Gastroesophageal sphincter (tissue), 4 donors: Measurements from ENCODE around the gene OXSR1. TPM values are rescaled to one million over a fixed set of nuclear protein-coding genes. Genes with fewer than 3 reads are reported as not detected.
A peak's percentile ranks its signal among the peaks of the same experiment; 100 is the strongest.

Experiments
- ATAC-seq: fragments of 150-250 bp; one replicate; pipeline ENCODE4 v1.9.1; 2016; ENCODE audit warnings: mild to moderate bottlenecking, moderate library complexity
- H3K27ac ChIP-seq, 4 donors: fragments of 200-600 bp; sonication (generic) in 3 of 4; 1 replicate in 3 of 4; 2 replicates in 1 of 4; pipeline ENCODE4 v1.5.1; 2016 to 2019
- H3K27me3 ChIP-seq: fragments of 200-600 bp; sonication (generic); one replicate; pipeline ENCODE4 v1.5.1; 2019
- H3K36me3 ChIP-seq, 2 donors: fragments of 200-600 bp; sonication (generic); one replicate each; pipeline ENCODE4 v1.5.1; 2019; ENCODE audit warnings: control low read depth in 1 of 2
- H3K4me1 ChIP-seq, 3 donors: fragments of 200-600 bp; sonication (generic); 1 replicate in 2 of 3; 2 replicates in 1 of 3; pipeline ENCODE4 v1.5.1; 2016 to 2019; ENCODE audit warnings: control low read depth in 2 of 3
- H3K4me3 ChIP-seq, 2 donors: fragments of 200-600 bp; sonication (generic); one replicate each; pipeline ENCODE4 v1.5.1; 2019; ENCODE audit warnings: mild to moderate bottlenecking in 1 of 2, moderate library complexity in 1 of 2
- H3K9me3 ChIP-seq, 3 donors: fragments of 200-600 bp; sonication (generic); one replicate each; pipeline ENCODE4 v1.5.1; 2017 to 2019; ENCODE audit warnings: control low read depth in 2 of 3
- EP300 ChIP-seq: sonication (generic); formaldehyde crosslinking; IDR thresholded peaks from one replicate; pipeline ENCODE4 v1.6.1; 2017; ENCODE audit warnings: antibody characterized with exemption, mild to moderate bottlenecking
- POLR2A ChIP-seq, 2 donors: fragments of 450-650 bp; IDR thresholded peaks; one replicate each; pipeline ENCODE4 v1.6.1; 2017; ENCODE audit warnings: antibody characterized with exemption in 2 of 2, mild to moderate bottlenecking in 2 of 2, moderate library complexity in 1 of 2
- POLR2AphosphoS5 ChIP-seq: sonication (generic); formaldehyde crosslinking; IDR thresholded peaks from one replicate; pipeline ENCODE4 v1.6.1; 2017; ENCODE audit warnings: antibody characterized with exemption
- WGBS, 2 donors: methylation state at CpG; one replicate each; pipeline ENCODE4 v1.1.5; 2018; ENCODE audit warnings: low coverage in 1 of 2; 5-methylcytosine and 5-hydroxymethylcytosine counted together
- total RNA-seq, 4 donors: library from RNA; depleted of rRNA; stranded (reverse); fragments of >200 nt; gene quantifications; one replicate each; pipeline ENCODE4 v1.1.0, GENCODE V29; 2016
- TF ChIP-seq, protein P1 (sequence below), 4 experiments: fragments of 200-600 bp in 2 of 4; fragments of 450-650 bp in 2 of 4; sonication (generic) in 1 of 4; IDR thresholded peaks; one replicate each; pipeline ENCODE4 v1.5.1; 2017 to 2019; ENCODE audit warnings: antibody characterized with exemption in 4 of 4, mild to moderate bottlenecking in 2 of 4, moderate library complexity in 2 of 4

The OXSR1 gene
- total RNA-seq, 4 donors from 2014 or later, result 29.5 to 41.0 (median 34.3) TPM

DNA sequence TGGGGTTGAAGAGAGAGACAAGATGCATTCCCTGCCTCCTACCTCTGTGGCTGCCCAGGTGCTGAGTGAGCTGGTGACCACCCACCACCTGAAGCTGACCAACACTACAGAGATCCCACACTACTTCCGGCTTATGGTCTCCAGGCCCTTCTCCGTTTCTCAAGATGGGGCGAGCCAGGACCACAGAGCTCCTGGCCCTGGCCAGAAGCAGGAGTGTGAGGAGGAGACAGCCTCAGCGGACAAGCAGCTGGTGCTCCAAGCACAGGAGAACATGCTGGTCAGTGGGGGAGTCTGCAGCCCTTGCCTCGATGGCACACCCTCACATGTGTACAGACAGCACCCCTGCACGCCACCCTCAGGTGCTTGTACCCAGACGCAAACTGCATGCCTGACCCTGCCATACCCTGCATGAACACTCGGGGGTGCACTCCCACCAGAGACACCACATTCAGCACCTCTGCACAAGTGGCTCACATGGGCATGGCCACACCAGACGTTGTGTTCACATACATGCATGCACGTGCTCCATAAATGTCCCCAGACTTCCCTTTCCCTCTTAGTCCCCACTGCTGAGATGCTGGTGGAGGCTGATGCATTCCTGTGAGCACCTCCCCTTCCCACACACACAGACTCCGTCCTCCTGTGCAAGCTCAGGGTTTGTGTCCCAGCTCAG, 47.5 kb upstream of the OXSR1 start:
- H3K27me3 ChIP-seq, result no peaks in the 10 kb centered on the region
- no peaks in the 10 kb centered on the region for H3K4me1 ChIP-seq
- WGBS, 2 donors, result 51% methylated on average over 9 of the region's 11 CpGs; no CpG with 5 or more reads in 1 of the 2 donors
- TF ChIP-seq, protein P1, sequence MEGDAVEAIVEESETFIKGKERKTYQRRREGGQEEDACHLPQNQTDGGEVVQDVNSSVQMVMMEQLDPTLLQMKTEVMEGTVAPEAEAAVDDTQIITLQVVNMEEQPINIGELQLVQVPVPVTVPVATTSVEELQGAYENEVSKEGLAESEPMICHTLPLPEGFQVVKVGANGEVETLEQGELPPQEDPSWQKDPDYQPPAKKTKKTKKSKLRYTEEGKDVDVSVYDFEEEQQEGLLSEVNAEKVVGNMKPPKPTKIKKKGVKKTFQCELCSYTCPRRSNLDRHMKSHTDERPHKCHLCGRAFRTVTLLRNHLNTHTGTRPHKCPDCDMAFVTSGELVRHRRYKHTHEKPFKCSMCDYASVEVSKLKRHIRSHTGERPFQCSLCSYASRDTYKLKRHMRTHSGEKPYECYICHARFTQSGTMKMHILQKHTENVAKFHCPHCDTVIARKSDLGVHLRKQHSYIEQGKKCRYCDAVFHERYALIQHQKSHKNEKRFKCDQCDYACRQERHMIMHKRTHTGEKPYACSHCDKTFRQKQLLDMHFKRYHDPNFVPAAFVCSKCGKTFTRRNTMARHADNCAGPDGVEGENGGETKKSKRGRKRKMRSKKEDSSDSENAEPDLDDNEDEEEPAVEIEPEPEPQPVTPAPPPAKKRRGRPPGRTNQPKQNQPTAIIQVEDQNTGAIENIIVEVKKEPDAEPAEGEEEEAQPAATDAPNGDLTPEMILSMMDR (IDR thresholded peaks at IDR 0.05), result peak in 3 of 4 experiments; percentile 66 to 73 (median 66)
- TF ChIP-seq EP300 (no peak), POLR2A (IDR thresholded peaks at IDR 0.05) (no peak)
- no peaks in the 10 kb centered on the region for H3K9me3 ChIP-seq
- H3K27ac ChIP-seq, result no peak overlapping the region
- no peak overlapping the region for H3K4me3 ChIP-seq
- peaks cover 0 to 35% of the 10 kb centered on the region in 2 donors for H3K36me3 ChIP-seq
- ATAC-seq, result peak; percentile 60

DNA sequence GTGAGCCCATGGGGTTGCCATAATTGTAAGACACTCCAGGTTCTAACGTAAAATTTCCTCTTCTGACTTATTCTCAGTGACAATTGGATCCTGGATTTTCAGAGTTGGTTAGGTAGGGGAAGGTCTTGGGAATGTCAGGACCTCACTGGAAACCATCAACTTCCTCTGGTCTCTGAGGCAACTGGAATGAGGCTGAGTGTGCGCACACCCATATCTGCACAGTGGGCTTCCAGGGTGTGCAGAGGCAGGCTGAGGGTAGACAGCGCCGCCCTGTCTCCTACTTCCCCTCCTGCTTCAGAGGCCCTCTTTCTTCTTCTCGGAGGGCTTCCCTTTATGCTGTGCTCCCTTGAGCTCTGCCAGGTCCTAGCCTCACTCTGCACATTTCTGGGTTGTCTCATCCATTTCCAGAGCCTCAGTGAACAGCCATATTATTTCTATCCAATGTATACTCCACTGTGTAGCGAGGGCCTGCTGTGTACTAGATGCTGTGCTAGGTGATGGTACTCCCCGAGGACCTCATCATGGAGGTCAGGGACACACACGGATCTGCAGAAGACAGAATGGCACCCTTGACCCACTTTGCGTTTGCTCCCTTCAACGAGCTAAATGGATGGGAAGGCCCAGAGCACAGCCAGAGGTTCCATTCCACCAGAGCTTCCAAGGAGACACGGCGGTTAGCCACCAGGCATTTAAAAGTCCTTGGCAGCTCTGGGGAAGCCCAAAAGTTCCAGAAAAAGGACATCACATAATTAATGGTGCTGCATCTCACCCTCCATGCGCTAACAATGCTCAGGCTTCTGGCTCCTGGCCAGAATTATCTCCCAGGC, 46.7 kb upstream of the OXSR1 start:
- H3K4me1 ChIP-seq, result no peaks in the 10 kb centered on the region
- no peak for TF ChIP-seq POLR2AphosphoS5
- no peak for TF ChIP-seq POLR2A (IDR thresholded peaks at IDR 0.05)
- TF ChIP-seq EP300, result no peak
- TF ChIP-seq, protein P1 (IDR thresholded peaks at IDR 0.05), result no peak
- no peaks in the 10 kb centered on the region for H3K27me3 ChIP-seq
- no peak overlapping the region for H3K4me3 ChIP-seq
- no peaks in the 10 kb centered on the region for H3K9me3 ChIP-seq
- no peak overlapping the region for H3K27ac ChIP-seq
- peaks cover 0 to 43% of the 10 kb centered on the region in 2 donors for H3K36me3 ChIP-seq
- ATAC-seq, result no peak
- 80 to 82% methylated on average over 6 to 9 of the region's 13 CpGs for WGBS, 2 donors

DNA sequence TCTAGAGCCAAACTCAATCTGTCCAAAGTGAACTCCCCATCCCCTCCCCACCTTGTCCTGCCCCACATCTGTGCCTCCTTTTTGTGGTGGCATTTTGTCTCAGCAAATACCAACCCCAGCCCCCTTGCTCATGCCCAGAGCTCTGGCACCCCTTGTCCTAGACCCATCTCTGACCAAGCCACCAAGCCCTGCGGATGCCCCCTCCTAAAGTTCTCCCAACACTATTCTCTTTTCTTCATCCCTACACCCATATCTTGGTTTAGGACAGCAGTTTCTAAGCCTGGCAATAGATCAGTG, 46.1 kb upstream of the OXSR1 start:
- Histone ChIP-seq H3K9me3 (no peaks in the 10 kb centered on the region), H3K27me3 (no peaks in the 10 kb centered on the region), H3K4me1 (no peaks in the 10 kb centered on the region), H3K4me3 (no peak overlapping the region), H3K36me3 (peaks cover 0 to 49% of the 10 kb centered on the region in 2 donors), H3K27ac (no peak overlapping the region)
- no peak for ATAC-seq
- 100% methylated on average over 1 of the region's 1 CpG for whole genome bisulfite sequencing, 2 donors
- TF ChIP-seq POLR2AphosphoS5 (no peak), EP300 (no peak), POLR2A (IDR thresholded peaks at IDR 0.05) (no peak)
- TF ChIP-seq, protein P1 (IDR thresholded peaks at IDR 0.05), result no peak

DNA sequence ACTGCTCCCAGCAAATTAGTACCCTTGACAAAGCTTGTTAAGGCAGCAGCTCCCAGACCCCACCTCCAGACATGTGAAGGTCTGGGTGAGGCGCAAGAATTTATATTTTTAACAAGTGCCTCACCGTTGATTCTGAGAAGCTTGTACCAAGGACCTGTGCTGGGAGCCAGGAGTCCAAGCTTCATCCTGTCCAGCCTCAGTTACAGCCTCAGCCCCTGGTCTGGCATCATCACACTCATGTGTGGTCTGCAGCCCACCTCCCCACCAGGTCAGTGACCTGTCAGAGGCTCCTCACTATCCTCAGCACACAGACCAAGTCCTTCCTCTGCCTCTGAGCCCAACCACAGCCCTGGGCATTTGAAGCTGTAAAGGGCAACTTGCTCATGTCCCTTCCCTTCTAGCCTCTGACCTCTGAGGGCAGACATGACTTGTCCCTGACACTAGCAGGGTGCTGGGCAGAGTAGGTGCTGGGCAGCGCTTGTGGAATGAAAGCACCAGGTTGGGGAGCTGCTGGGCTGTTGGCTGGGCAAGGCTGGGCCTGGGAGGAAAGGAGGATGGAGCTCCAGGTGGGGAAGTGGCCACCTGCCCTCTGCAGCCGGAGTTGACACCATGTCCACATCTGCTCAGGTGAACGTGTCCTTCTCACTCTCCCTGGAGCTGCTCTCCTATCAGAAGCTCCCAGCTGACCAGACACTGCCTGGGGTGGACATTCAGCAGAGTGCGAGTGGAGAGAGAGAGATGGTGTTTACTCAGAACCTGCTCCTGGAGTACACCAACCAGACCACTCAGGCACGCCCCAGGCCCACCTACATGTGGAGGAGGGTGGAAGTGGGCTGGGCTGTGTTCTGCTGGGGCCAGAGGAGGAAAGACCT, 45.3 kb upstream of the OXSR1 start:
- WGBS, 2 donors, result 100% methylated on average over 2 of the region's 7 CpGs; no CpG with 5 or more reads in 1 of the 2 donors
- H3K9me3 ChIP-seq, result no peaks in the 10 kb centered on the region
- no peaks in the 10 kb centered on the region for H3K27me3 ChIP-seq
- H3K4me1 ChIP-seq, result no peaks in the 10 kb centered on the region
- no peak for TF ChIP-seq POLR2AphosphoS5
- TF ChIP-seq EP300, result no peak
- TF ChIP-seq, protein P1 (IDR thresholded peaks at IDR 0.05), result no peak
- no peak for TF ChIP-seq POLR2A (IDR thresholded peaks at IDR 0.05)
- ATAC-seq, result no peak
- H3K4me3 ChIP-seq, result no peak overlapping the region
- no peak overlapping the region for H3K27ac ChIP-seq
- peaks cover 0 to 57% of the 10 kb centered on the region in 2 donors for H3K36me3 ChIP-seq
